ENCODE results near the gene ATP6V1B1.

GRCh38 chr2:70927641-70928040 lies 8.1 kb upstream of the ATP6V1B1 start:
- TF ChIP-seq, protein P1, sequence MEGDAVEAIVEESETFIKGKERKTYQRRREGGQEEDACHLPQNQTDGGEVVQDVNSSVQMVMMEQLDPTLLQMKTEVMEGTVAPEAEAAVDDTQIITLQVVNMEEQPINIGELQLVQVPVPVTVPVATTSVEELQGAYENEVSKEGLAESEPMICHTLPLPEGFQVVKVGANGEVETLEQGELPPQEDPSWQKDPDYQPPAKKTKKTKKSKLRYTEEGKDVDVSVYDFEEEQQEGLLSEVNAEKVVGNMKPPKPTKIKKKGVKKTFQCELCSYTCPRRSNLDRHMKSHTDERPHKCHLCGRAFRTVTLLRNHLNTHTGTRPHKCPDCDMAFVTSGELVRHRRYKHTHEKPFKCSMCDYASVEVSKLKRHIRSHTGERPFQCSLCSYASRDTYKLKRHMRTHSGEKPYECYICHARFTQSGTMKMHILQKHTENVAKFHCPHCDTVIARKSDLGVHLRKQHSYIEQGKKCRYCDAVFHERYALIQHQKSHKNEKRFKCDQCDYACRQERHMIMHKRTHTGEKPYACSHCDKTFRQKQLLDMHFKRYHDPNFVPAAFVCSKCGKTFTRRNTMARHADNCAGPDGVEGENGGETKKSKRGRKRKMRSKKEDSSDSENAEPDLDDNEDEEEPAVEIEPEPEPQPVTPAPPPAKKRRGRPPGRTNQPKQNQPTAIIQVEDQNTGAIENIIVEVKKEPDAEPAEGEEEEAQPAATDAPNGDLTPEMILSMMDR (conservative IDR thresholded peaks at IDR 0.05; ENCODE audit: low read depth in 2 of 2), result no peak
- TF ChIP-seq POLR2AphosphoS5 (IDR thresholded peaks at IDR 0.05; ENCODE audit: low read depth) (no peak), ETS1 (IDR thresholded peaks at IDR 0.05) (no peak), EZH2 (IDR thresholded peaks at IDR 0.05; ENCODE audit: low read depth, unreplicated experiment) (no peak), EZH2phosphoT487 (IDR thresholded peaks at IDR 0.05; ENCODE audit: unreplicated experiment) (no peak)
- TF ChIP-seq, protein P2, sequence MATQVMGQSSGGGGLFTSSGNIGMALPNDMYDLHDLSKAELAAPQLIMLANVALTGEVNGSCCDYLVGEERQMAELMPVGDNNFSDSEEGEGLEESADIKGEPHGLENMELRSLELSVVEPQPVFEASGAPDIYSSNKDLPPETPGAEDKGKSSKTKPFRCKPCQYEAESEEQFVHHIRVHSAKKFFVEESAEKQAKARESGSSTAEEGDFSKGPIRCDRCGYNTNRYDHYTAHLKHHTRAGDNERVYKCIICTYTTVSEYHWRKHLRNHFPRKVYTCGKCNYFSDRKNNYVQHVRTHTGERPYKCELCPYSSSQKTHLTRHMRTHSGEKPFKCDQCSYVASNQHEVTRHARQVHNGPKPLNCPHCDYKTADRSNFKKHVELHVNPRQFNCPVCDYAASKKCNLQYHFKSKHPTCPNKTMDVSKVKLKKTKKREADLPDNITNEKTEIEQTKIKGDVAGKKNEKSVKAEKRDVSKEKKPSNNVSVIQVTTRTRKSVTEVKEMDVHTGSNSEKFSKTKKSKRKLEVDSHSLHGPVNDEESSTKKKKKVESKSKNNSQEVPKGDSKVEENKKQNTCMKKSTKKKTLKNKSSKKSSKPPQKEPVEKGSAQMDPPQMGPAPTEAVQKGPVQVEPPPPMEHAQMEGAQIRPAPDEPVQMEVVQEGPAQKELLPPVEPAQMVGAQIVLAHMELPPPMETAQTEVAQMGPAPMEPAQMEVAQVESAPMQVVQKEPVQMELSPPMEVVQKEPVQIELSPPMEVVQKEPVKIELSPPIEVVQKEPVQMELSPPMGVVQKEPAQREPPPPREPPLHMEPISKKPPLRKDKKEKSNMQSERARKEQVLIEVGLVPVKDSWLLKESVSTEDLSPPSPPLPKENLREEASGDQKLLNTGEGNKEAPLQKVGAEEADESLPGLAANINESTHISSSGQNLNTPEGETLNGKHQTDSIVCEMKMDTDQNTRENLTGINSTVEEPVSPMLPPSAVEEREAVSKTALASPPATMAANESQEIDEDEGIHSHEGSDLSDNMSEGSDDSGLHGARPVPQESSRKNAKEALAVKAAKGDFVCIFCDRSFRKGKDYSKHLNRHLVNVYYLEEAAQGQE (IDR thresholded peaks at IDR 0.05; ENCODE audit: unreplicated experiment), result no peak
